ENCODE measurements around the gene C8A.

C8A gene

GRCh38 chr1:56821462-56821797 lies 33.2 kb upstream of the C8A start:
- Histone ChIP-seq H3K9me3 (ENCODE audit: control insufficient read depth, low read length) (no peaks in the 10 kb centered on the region), H3K27me3 (replicated peaks; ENCODE audit: control insufficient read depth, insufficient read depth, low read length, poor library complexity, severe bottlenecking) (no peaks in the 10 kb centered on the region), H3K27ac (ENCODE audit: insufficient read depth, low read length, poor library complexity, severe bottlenecking) (no peak overlapping the region), H3K36me3 (ENCODE audit: control insufficient read depth, insufficient read depth, low read length) (no peaks in the 10 kb centered on the region), H3K4me1 (ENCODE audit: control insufficient read depth, insufficient read depth, low read length, poor library complexity, severe bottlenecking) (no peaks in the 10 kb centered on the region), H3K4me3 (ENCODE audit: insufficient read depth, low read depth, low read length, poor library complexity, severe bottlenecking) (no peak overlapping the region)
- DNase-seq = no peak

GRCh38 chr1:56824271-56824670 lies 30.3 kb upstream of the C8A start:
- no peaks in the 10 kb centered on the region for H3K9me3 ChIP-seq (ENCODE audit: control insufficient read depth, low read length)
- no peaks in the 10 kb centered on the region for H3K27me3 ChIP-seq (replicated peaks; ENCODE audit: control insufficient read depth, insufficient read depth, low read length, poor library complexity, severe bottlenecking)
- no peak overlapping the region for H3K27ac ChIP-seq (ENCODE audit: insufficient read depth, low read length, poor library complexity, severe bottlenecking)
- no peaks in the 10 kb centered on the region for H3K36me3 ChIP-seq (ENCODE audit: control insufficient read depth, insufficient read depth, low read length)
- H3K4me3 ChIP-seq (ENCODE audit: insufficient read depth, low read depth, low read length, poor library complexity, severe bottlenecking) = no peak overlapping the region
- no peaks in the 10 kb centered on the region for H3K4me1 ChIP-seq (ENCODE audit: control insufficient read depth, insufficient read depth, low read length, poor library complexity, severe bottlenecking)
- no peak for DNase-seq

GRCh38 chr1:56824938-56825337 lies 29.7 kb upstream of the C8A start:
- Histone ChIP-seq H3K27me3 (replicated peaks; ENCODE audit: control insufficient read depth, insufficient read depth, low read length, poor library complexity, severe bottlenecking) (no peaks in the 10 kb centered on the region), H3K9me3 (ENCODE audit: control insufficient read depth, low read length) (no peaks in the 10 kb centered on the region), H3K36me3 (ENCODE audit: control insufficient read depth, insufficient read depth, low read length) (no peaks in the 10 kb centered on the region), H3K4me3 (ENCODE audit: insufficient read depth, low read depth, low read length, poor library complexity, severe bottlenecking) (no peak overlapping the region), H3K27ac (ENCODE audit: insufficient read depth, low read length, poor library complexity, severe bottlenecking) (no peak overlapping the region), H3K4me1 (ENCODE audit: control insufficient read depth, insufficient read depth, low read length, poor library complexity, severe bottlenecking) (no peaks in the 10 kb centered on the region)
- no peak for DNase-seq

GRCh38 chr1:56825436-56825835 lies 29.2 kb upstream of the C8A start:
- Histone ChIP-seq H3K27ac (ENCODE audit: insufficient read depth, low read length, poor library complexity, severe bottlenecking) (no peak overlapping the region), H3K27me3 (replicated peaks; ENCODE audit: control insufficient read depth, insufficient read depth, low read length, poor library complexity, severe bottlenecking) (no peaks in the 10 kb centered on the region)

GRCh38 chr1:56827711-56828110 lies 26.9 kb upstream of the C8A start:
- Histone ChIP-seq H3K27me3 (replicated peaks; ENCODE audit: control insufficient read depth, insufficient read depth, low read length, poor library complexity, severe bottlenecking) (no peaks in the 10 kb centered on the region), H3K4me1 (ENCODE audit: control insufficient read depth, insufficient read depth, low read length, poor library complexity, severe bottlenecking) (no peaks in the 10 kb centered on the region), H3K4me3 (ENCODE audit: insufficient read depth, low read depth, low read length, poor library complexity, severe bottlenecking) (no peak overlapping the region), H3K27ac (ENCODE audit: insufficient read depth, low read length, poor library complexity, severe bottlenecking) (no peak overlapping the region), H3K36me3 (ENCODE audit: control insufficient read depth, insufficient read depth, low read length) (no peaks in the 10 kb centered on the region), H3K9me3 (ENCODE audit: control insufficient read depth, low read length) (no peaks in the 10 kb centered on the region)
- no peak for DNase-seq

More at GRCh38 chr1:56825436-56825835, 29.2 kb upstream of the C8A start:
- H3K4me3 ChIP-seq (ENCODE audit: insufficient read depth, low read depth, low read length, poor library complexity, severe bottlenecking) = no peak overlapping the region
- no peaks in the 10 kb centered on the region for H3K9me3 ChIP-seq (ENCODE audit: control insufficient read depth, low read length)
- H3K36me3 ChIP-seq (ENCODE audit: control insufficient read depth, insufficient read depth, low read length) = no peaks in the 10 kb centered on the region
- H3K4me1 ChIP-seq (ENCODE audit: control insufficient read depth, insufficient read depth, low read length, poor library complexity, severe bottlenecking) = no peaks in the 10 kb centered on the region
- DNase-seq = no peak

GRCh38 chr1:56830052-56830451 lies 24.5 kb upstream of the C8A start:
- no peaks in the 10 kb centered on the region for H3K4me1 ChIP-seq (ENCODE audit: control insufficient read depth, insufficient read depth, low read length, poor library complexity, severe bottlenecking)
- no peaks in the 10 kb centered on the region for H3K27me3 ChIP-seq (replicated peaks; ENCODE audit: control insufficient read depth, insufficient read depth, low read length, poor library complexity, severe bottlenecking)
- no peaks in the 10 kb centered on the region for H3K36me3 ChIP-seq (ENCODE audit: control insufficient read depth, insufficient read depth, low read length)
- no peak for DNase-seq
- H3K9me3 ChIP-seq (ENCODE audit: control insufficient read depth, low read length) = no peaks in the 10 kb centered on the region
- no peak overlapping the region for H3K27ac ChIP-seq (ENCODE audit: insufficient read depth, low read length, poor library complexity, severe bottlenecking)
- no peak overlapping the region for H3K4me3 ChIP-seq (ENCODE audit: insufficient read depth, low read depth, low read length, poor library complexity, severe bottlenecking)

- no peaks in the 10 kb centered on the region for H3K9me3 ChIP-seq (ENCODE audit: control insufficient read depth, low read length)
- no peak overlapping the region for H3K27ac ChIP-seq (ENCODE audit: insufficient read depth, low read length, poor library complexity, severe bottlenecking)
- H3K4me3 ChIP-seq (ENCODE audit: insufficient read depth, low read depth, low read length, poor library complexity, severe bottlenecking) = no peak overlapping the region
- peak; percentile 19 to 52 (median 38) for DNase-seq
- no peaks in the 10 kb centered on the region for H3K4me1 ChIP-seq (ENCODE audit: control insufficient read depth, insufficient read depth, low read length, poor library complexity, severe bottlenecking)
- no peaks in the 10 kb centered on the region for H3K27me3 ChIP-seq (replicated peaks; ENCODE audit: control insufficient read depth, insufficient read depth, low read length, poor library complexity, severe bottlenecking)
- no peaks in the 10 kb centered on the region for H3K36me3 ChIP-seq (ENCODE audit: control insufficient read depth, insufficient read depth, low read length)
These were observed 22.5 kb upstream of the C8A start for GRCh38 chr1:56831871-56832693.

GRCh38 chr1:56833088-56833487 lies 21.5 kb upstream of the C8A start:
- Histone ChIP-seq H3K27ac (ENCODE audit: insufficient read depth, low read length, poor library complexity, severe bottlenecking) (no peak overlapping the region), H3K4me1 (ENCODE audit: control insufficient read depth, insufficient read depth, low read length, poor library complexity, severe bottlenecking) (no peaks in the 10 kb centered on the region), H3K36me3 (ENCODE audit: control insufficient read depth, insufficient read depth, low read length) (no peaks in the 10 kb centered on the region), H3K27me3 (replicated peaks; ENCODE audit: control insufficient read depth, insufficient read depth, low read length, poor library complexity, severe bottlenecking) (no peaks in the 10 kb centered on the region), H3K9me3 (ENCODE audit: control insufficient read depth, low read length) (no peaks in the 10 kb centered on the region), H3K4me3 (ENCODE audit: insufficient read depth, low read depth, low read length, poor library complexity, severe bottlenecking) (no peak overlapping the region)
- DNase-seq = no peak

- no peaks in the 10 kb centered on the region for H3K27me3 ChIP-seq (replicated peaks; ENCODE audit: control insufficient read depth, insufficient read depth, low read length, poor library complexity, severe bottlenecking)
- H3K27ac ChIP-seq (ENCODE audit: insufficient read depth, low read length, poor library complexity, severe bottlenecking) = no peak overlapping the region
- H3K4me3 ChIP-seq (ENCODE audit: insufficient read depth, low read depth, low read length, poor library complexity, severe bottlenecking) = no peak overlapping the region
- H3K36me3 ChIP-seq (ENCODE audit: control insufficient read depth, insufficient read depth, low read length) = no peaks in the 10 kb centered on the region
- DNase-seq = no peak
- H3K4me1 ChIP-seq (ENCODE audit: control insufficient read depth, insufficient read depth, low read length, poor library complexity, severe bottlenecking) = no peaks in the 10 kb centered on the region
- H3K9me3 ChIP-seq (ENCODE audit: control insufficient read depth, low read length) = no peaks in the 10 kb centered on the region
These were observed 20.3 kb upstream of the C8A start for GRCh38 chr1:56834137-56834900.

- Histone ChIP-seq H3K27ac (ENCODE audit: insufficient read depth, low read length, poor library complexity, severe bottlenecking) (no peak overlapping the region), H3K4me1 (ENCODE audit: control insufficient read depth, insufficient read depth, low read length, poor library complexity, severe bottlenecking) (no peaks in the 10 kb centered on the region)
These were observed 18.9 kb upstream of the C8A start for GRCh38 chr1:56835657-56836056.

More at GRCh38 chr1:56835657-56836056, 18.9 kb upstream of the C8A start:
- H3K27me3 ChIP-seq (replicated peaks; ENCODE audit: control insufficient read depth, insufficient read depth, low read length, poor library complexity, severe bottlenecking) = no peaks in the 10 kb centered on the region
- no peaks in the 10 kb centered on the region for H3K9me3 ChIP-seq (ENCODE audit: control insufficient read depth, low read length)
- H3K4me3 ChIP-seq (ENCODE audit: insufficient read depth, low read depth, low read length, poor library complexity, severe bottlenecking) = no peak overlapping the region
- DNase-seq = no peak
- H3K36me3 ChIP-seq (ENCODE audit: control insufficient read depth, insufficient read depth, low read length) = no peaks in the 10 kb centered on the region
